OCI-LY3 (cell line): Measurements from ENCODE around the gene NHLRC2.

ENCODE experiments used
- CTCF ChIP-seq: fragments of 200-600, 300-600 bp; sonication (generic); IDR thresholded peaks from 2 replicates; pipeline ENCODE4 v1.5.1; 2014; ENCODE audit warnings: antibody characterized with exemption, low read length, low read depth
- EZH2phosphoT487 ChIP-seq: fragments of 200-600 bp; shearing (Covaris generic); IDR thresholded peaks from 2 replicates; pipeline ENCODE4 v1.6.1; 2018; ENCODE audit warnings: antibody characterized with exemption, mixed run types, low read depth

GRCh38 chr10:113912582-113912981 is 58.1 kb downstream of the NHLRC2 start:
- no peak for TF ChIP-seq CTCF
- TF ChIP-seq EZH2phosphoT487: no peak
